Measurements from ENCODE around the gene CEP19.

DNA sequence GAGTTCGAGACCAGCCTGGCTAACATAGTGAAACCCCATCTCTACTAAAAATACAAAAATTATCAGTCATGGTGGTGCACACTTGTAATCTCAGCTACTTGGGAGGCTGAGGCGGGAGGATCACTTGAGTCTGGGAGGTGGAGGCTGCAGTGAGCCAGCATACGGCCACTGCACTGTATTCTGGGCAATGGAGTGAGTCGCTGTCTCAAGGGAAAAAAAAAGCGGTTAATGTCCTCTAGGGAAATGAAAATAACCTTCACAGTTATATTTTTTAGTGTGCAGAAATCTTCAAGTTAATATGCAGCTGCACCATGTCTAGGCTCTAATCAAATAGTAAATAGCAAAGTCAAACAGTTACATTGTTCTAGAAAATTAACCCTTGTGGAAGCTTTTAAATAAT lies 14.8 kb downstream of the CEP19 start:
- TF ChIP-seq, protein P1, sequence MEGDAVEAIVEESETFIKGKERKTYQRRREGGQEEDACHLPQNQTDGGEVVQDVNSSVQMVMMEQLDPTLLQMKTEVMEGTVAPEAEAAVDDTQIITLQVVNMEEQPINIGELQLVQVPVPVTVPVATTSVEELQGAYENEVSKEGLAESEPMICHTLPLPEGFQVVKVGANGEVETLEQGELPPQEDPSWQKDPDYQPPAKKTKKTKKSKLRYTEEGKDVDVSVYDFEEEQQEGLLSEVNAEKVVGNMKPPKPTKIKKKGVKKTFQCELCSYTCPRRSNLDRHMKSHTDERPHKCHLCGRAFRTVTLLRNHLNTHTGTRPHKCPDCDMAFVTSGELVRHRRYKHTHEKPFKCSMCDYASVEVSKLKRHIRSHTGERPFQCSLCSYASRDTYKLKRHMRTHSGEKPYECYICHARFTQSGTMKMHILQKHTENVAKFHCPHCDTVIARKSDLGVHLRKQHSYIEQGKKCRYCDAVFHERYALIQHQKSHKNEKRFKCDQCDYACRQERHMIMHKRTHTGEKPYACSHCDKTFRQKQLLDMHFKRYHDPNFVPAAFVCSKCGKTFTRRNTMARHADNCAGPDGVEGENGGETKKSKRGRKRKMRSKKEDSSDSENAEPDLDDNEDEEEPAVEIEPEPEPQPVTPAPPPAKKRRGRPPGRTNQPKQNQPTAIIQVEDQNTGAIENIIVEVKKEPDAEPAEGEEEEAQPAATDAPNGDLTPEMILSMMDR (IDR thresholded peaks at IDR 0.05) = no peak
- TF ChIP-seq POLR2AphosphoS5 (IDR thresholded peaks at IDR 0.05; ENCODE audit: low read depth, low read length) = no peak
- no peak for TF ChIP-seq SIN3A (IDR thresholded peaks at IDR 0.05; ENCODE audit: borderline replicate concordance, insufficient read depth, low read depth, low read length)
- TF ChIP-seq, protein P2, sequence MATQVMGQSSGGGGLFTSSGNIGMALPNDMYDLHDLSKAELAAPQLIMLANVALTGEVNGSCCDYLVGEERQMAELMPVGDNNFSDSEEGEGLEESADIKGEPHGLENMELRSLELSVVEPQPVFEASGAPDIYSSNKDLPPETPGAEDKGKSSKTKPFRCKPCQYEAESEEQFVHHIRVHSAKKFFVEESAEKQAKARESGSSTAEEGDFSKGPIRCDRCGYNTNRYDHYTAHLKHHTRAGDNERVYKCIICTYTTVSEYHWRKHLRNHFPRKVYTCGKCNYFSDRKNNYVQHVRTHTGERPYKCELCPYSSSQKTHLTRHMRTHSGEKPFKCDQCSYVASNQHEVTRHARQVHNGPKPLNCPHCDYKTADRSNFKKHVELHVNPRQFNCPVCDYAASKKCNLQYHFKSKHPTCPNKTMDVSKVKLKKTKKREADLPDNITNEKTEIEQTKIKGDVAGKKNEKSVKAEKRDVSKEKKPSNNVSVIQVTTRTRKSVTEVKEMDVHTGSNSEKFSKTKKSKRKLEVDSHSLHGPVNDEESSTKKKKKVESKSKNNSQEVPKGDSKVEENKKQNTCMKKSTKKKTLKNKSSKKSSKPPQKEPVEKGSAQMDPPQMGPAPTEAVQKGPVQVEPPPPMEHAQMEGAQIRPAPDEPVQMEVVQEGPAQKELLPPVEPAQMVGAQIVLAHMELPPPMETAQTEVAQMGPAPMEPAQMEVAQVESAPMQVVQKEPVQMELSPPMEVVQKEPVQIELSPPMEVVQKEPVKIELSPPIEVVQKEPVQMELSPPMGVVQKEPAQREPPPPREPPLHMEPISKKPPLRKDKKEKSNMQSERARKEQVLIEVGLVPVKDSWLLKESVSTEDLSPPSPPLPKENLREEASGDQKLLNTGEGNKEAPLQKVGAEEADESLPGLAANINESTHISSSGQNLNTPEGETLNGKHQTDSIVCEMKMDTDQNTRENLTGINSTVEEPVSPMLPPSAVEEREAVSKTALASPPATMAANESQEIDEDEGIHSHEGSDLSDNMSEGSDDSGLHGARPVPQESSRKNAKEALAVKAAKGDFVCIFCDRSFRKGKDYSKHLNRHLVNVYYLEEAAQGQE (IDR thresholded peaks at IDR 0.05; ENCODE audit: insufficient read depth in 1 of 2, low read depth in 2 of 2, low read length in 1 of 2) = no peak
- TF ChIP-seq TCF7L2 (IDR thresholded peaks at IDR 0.05; ENCODE audit: low read depth, low read length) = no peak
